Measurements from ENCODE around the gene NPEPL1.
"Not testable (repeated sequence)": the region's sequence is repeated elsewhere in the genome, so short reads cannot be mapped to it uniquely, and the experiment has no call there.

The NPEPL1 gene

DNA sequence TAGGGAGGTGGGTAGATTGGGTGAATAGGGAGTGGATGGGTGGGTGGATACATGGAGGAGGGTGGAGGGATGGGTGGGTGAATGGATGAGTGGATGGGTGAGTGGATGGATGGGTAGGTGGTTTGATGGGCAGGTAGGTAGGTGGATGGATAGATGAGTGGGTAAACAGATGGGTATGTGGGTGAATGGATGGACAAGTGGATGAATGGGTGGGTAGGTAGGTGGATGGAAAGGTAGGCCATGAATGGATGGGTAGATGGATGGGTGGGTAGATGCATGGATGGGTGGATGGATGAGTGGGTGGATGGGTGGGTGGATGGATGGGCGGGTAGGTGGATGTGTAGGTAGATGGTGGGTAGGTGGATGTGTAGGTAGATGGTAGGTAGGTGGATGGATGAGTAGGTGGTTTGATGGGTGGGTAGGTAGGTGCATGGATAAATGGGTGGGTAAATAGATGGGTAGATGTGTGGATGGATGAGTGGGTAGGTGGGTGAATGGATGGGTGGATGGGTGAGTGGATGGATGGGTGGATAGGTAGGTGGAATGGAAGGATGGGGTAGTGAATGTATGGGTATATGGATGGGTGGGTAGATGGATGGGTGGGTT is 51.4 kb downstream of the NPEPL1 start:
- DNase-seq: no peak

DNA sequence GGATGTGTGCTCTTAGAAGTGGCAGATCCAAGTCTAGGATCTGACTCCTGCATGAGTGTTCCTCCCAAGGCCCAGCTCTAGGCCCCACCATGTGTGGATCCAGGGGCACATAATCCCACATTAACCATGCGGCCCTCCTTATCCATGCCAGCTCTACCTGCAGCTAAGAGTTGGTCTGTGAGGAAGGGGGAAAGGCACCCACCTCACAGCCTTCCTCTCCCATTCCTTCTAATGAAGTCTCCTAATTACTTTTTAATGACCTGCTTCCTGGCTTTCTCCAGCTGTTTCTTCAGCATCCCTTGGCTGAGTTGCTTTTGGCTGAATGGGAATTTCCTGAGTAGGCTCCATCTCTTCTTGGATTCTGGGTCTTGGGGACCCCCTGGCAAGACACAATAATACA is 52.2 kb downstream of the NPEPL1 start:
- no peak for DNase-seq

DNA sequence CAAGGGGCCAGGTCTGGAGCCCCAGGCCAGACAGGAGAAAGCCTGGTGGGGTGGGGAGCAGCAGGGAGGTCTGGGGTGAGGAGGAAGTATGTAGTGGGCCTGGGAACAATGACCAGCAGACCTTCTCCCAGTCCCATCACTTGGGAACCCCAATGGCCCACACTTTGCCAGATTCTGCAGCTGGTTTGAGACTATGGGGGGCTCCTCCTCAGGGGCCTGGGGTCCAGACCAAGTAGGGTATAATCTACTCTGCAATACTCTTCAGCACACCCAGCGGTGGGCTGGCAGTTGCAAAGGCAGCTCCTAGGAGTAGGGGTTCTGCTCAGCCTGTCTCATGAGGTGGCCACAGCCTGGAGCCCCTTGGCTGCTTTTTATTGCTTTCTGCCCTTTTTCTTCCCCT is 52.8 kb downstream of the NPEPL1 start:
- no peak for DNase-seq

DNA sequence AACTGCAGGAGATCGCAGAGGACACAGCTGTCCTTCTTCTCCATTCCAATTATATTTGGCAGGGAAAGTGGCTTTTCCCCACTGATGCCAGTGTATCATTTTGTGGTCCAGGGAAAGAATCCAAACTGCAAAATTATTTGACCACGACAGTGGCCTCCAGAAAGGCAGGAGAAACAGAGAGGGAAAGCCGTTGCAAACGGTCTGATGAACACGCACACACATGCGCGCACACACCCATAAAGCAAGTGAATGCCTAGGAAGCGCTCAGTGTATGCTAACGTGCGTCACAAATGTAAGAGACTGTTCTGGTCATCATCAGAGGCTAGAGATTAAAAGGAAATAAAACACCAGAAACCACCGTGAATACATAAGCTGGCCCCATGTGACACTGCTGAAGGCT is 54.0 kb downstream of the NPEPL1 start:
- no peak for DNase-seq

DNA sequence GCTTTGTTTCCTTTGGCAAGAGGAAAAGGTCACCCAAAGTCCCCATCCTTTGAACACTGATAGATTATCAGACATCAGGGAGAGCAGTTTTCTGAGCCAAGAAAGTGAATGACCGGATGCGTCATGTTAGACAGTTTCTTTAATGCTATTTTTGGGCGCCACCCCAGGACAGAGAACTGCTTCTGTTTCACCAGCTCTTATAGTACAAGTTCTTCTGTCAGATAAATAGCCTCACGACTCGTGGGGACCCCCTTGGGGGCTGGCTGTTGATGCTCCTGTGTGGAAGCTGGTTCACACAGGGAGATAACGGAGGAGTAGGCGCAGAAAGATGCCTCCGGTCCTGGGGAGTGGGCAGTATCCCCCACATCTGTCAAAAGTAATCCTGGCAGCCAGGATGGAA is 54.6 kb downstream of the NPEPL1 start:
- DNase-seq: no peak

DNA sequence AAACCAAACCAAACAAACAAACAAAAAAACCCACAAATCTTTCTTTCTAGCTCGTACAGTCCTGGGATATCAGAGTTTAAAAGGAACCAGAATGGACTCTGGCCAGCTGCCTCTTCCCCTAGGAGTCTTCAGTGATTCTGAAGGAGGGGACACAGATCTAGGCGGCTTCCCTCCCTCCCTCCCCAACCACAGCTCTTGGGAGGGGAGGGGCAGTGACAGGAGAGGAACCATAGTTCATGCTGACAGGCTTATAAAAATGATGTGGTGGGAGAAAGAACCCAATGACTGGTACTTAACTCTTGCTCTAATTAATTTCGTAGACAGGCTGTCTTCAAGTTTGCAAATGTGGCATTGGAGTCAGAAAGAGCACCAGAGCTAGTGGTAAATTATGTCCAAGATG is 56.0 kb downstream of the NPEPL1 start:
- DNase-seq: no peak

DNA sequence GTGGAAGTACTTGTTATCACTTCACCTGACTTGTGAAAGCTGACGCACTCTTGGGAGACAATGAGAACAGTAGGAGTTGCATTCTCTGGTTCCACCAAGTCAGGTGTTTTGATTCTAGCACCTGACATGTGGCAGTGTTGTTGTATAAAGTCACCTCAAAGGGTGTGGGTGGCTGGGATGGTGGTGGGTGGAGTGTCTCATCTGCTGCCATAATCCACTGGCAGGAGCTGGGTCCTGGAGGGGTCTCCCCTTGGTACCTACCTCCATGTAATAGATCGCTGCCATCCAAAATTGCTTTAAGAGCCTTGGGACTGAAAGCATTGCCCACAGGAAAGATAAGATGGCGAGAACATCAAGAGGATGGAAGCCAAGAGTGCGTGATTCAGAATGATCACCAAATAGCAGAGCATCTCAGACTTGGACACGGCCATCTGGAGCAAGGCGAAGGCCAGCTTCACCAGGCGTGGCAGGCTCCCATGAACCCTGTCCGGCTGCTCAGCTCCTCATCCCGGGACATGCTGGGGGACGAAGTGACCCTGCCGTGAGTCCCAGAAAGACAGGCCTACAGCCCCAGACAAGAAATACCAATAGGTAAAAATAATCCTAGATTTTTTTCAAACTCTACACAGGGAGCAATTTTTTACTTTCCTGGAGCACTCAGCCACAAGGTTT is 56.6 kb downstream of the NPEPL1 start:
- DNase-seq: no peak

DNA sequence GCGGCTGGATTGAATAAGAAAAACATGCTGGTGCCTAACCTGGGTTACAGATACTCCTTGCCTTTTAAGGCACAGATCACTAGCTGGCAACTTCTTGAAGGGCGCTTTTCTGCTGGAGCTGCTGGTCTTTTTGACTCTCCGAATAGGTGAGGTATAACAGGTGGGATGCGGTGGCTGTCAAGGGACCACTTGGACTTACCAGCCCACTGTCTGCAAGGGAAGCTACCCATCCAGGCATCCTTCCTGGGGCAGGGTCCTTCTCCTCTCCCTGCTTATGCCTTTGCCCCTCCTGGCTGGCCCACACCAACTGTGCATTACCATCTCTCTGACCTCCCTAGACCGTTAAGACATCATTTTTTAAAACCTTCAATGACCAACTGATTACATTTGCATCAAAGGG is 57.4 kb downstream of the NPEPL1 start:
- no peak for DNase-seq

DNA sequence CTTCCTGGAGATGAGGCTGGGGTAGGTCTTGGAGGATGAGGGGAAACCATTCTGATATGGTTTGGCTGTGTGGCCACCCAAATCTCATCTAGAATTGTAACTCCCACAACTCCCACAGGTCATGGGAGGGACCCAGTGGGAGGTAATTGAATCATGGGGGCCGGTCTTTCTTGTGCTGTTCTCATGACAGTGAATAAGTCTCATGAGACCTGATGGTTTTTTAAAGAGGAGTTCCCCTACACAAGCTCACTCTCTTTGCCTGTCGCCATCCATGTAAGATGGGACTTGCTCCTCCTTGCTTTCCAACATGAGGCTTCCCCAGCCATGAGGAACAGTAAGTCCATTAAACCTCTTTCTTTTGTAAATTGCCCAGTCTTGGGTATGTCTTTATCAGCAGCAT is 58.1 kb downstream of the NPEPL1 start:
- DNase-seq: not testable (repeated sequence)

DNA sequence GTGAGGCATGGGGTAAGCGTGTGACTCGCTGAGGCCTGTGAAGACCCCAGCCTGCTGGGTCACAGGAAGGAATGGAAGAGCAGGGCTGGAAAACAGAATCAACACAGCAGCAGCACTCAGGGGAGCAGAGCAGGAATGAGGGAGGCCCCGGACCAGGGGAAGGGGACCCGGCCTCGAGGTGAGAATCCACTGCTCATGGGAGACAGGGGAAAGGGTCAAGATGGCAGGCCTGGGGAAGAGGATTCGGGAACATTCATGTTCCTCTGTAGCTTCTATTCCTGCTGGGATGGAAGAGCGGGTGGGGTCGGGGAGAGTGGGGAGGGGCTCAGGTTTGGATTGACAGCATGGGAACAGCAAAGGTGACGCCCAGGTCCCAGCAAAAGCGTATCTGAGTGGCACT is 59.4 kb downstream of the NPEPL1 start:
- DNase-seq: no peak

DNA sequence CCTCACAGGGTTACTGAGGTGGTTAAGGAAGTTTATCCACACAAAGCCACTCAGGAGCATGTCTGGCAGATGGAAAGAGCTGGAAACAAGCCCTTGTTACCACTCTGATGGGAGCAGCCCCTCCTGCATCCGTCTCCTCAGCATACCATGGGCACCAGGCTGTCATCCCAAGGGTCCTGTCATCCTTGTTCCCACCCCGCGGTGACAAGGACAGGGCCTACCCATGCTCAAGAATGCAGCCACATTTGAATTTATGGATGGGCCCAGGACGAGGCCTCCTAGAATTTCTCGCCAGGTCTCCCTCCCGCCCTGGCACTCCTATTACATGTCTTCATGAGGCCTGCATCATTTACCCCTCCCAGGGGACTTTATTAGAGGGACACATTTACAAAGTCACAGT is 60.0 kb downstream of the NPEPL1 start:
- no peak for DNase-seq

DNA sequence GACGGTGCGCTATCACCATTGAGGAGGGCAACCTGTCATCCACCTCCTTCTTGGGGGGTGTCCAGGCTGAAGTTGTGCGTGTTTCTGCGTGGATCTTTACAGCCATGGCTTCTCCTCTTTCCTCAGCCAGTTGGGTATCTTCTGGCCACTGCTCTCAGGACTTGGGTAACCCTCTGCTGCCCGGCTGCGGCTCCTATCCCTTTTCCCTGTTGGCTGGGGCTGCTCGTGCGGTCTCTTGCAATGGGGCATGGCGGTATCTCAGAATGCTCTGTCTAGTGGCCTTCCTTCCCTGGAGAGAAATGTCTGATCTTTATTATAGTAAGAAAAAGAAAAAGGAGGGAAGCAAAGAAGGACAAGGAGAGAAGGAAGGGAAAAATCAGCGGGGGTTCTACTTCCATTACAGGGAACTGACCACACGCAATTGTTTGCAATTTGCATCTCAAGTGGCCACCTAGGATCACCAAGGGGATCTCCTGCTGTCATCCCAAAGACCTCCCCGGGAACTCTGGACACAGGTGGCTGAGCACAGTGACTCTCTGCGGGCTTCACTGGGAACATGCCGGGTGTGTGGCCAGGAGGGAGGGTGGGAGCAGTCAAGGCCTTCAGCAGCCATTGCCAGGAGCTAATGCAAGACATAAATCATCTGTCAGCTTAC is 60.8 kb downstream of the NPEPL1 start:
- DNase-seq: no peak

DNA sequence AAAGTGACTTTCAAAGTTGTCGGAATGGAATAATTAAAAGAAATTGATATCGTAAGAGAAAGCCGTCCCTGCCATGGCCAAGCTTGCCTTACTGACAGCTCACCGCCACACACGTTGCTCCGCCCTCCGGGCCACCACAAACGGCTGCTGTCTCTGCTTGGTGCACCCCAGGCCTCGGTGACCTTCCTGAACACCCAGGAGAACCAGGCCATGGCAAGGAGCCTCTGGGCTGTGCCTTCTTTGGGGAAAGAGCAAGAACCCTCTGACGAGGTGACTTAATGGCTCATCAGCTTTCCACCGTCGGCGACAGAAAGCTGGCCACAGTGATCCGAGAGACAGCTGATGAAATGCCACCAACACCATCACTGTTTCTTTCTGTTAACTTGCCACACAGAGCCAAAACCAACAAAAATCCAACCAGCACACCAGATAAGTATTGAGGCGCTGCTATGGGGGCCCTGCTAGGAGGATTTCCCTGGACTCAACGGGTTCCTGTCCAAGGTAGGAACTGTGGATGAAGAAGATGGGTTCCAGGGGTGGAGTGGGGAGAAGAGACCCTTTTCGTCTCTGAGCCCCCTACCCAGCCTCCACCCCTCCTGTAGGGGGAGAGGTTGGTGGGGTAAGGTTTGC is 61.4 kb downstream of the NPEPL1 start:
- no peak for DNase-seq

DNA sequence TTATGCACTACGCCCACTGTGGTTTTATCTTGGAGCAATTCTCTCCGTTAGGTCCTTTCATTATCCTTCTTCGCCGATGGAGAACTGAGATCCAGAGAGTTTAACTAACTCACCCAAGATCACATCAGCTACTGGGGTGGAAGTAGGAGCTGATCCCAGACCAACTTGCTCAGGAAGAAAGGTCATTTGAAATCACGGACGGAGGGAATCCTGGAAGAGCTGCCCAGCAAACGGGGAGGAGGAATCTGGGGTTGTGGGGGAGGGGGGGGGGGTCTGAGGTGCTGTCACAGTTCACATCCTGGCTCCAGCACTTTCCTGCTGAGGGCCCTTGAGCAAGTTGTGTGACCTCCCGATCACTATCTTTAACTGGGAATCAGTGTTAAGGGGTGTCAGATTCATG is 62.0 kb downstream of the NPEPL1 start:
- no peak for DNase-seq

DNA sequence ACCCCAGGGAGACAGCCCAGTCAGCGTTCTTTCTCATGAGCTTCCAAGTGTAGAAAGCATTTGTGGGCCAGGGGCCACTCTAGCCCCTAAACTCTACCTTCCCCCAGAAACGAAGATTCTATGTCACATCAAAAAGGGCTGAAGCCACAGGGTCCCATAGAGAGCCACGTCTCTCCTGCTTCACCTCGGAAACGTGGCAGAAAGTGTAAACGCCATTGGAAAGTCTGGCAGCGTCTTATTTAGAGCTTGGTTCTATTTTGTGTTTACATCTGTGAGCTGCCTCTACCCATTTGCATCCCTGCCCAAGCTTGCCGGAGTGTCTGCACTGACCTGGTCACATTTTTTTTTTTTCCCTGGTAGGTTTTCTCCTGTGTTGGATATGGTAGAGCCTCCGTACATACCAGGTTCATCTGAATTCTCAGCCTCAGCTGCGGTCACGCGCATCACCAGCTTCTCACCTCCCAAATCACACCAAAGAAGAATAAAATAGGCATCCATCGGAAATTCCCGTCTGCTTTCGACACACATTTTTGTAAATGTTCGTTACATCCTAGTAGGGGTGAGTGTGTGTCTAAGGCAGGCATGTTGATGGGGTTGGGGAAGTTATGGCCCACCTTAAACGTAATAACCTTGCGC is 62.6 kb downstream of the NPEPL1 start:
- no peak for DNase-seq

DNA sequence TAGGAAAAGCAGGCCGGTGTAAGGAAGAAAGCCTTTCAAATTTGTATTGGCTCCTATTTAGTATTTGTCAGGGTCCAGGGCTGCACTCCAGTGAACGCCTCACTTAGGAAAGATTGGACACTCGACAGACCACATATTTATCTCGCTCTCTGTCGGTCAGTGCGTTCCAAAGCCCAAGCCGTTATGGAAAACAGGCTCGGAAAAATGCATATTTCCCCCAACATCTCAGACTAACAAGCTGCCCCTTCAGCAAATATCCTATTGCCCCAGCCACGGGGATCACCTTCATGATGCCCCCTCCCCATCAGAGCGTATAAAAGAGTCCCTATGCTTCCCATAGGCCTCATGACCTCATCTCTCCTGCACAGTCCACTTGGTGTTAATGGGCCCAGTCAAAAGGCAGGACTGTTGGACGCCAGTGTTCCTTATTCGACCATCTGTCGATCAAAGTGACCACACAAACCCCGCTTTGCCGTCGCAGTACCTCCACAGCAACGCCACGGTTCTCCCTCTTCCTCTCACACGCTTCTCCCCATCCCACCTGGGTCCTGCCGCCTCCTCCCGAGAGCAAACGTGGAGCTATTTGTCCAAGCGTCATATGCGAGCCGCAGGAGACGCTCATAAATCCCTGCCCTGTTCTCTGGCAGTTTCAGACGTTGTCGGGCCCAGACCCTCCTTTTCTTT is 63.3 kb downstream of the NPEPL1 start:
- no peak for DNase-seq

DNA sequence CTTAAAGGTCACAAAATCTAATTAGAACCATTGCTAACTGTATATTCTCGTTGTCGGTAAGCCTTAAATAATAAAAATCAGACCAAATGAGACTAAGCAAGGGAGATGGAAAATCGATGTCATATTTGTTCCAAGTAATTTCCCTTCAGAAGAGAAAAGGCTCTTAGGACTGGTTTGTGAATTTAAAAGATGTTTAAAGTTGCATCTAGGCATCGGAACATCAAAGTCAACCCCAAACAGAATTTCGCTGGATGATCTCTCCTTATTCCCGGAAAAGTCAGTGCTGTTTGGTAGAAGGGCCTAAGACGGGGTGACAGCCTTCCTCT is 63.8 kb downstream of the NPEPL1 start:
- DNase-seq: no peak

DNA sequence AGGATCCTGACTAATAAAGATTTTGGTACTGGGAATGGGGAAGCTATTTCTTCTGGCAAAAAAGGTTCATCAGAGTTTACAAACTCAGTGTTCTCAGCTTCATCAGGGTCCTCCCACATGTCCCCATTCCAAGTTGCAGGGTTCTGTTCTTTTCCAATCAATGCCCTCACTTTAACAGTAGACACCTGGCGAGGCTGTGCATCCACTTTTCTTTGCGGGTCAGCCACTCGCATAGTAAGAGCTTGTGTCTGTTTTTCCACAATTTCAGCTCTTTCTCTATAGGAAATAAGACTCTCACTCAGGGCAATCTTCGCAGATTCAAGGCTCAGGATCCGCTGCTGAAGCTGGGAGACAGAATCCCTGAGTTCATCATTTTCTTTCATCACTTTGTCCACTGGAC is 65.0 kb downstream of the NPEPL1 start:
- not testable (repeated sequence) for DNase-seq

DNA sequence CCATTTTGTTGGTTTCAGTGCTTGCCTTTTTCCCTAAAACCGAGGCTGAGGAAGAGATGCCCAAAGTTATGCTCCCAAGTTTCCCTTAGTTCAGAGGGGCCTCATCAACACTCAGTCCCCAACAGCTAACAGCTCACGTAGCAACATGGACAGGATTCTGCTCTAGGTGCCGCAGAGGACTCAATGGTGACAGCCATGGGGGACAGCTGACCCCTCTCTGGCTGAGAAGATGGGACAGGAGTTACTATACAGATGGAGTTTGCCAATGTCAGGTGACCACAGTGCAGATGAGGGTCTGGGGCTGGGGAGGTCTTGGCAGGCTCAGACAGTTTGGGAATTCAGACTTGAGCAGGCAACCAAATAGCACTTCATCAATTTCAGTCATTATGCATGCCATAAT is 67.3 kb downstream of the NPEPL1 start:
- DNase-seq: no peak

DNA sequence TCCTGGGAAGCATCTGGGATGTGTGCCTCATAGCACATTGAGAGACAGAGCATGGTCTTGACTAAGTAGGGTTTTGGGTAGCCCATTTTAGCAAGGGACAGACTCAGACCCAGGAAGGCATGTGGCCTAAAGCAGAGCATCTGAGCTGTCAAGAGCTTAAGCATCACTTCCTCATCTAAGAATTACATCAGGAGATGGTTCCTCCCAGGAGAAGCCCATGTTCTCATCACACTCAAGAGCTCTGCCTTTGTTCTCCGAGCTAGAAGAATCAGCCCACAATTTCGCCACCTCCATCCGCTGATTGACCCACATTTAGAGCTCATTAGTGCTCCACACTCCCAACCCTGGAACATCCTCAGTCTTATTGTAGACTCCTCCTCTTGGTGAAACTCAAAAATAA is 68.3 kb downstream of the NPEPL1 start:
- DNase-seq: no peak

DNA sequence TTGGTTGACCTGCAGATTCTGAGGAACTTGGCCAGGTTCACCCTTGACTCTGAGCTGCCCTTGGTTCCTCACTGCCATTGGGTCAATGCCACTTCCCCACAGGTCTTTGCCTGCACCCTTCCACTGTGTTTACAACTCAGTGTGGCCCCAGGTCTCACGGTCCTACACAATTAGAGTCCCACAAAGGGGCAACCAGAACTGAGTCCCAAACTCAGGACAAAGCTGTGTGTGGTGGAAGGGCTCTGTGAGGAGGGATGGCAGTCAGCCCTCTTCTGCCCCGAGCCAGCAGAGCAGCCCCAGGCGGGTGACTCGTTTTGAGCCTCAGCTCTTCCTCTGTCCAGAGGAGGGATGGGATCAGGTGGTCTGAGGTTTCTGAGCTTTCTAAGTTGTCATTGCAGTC is 69.5 kb downstream of the NPEPL1 start:
- no peak for DNase-seq

DNA sequence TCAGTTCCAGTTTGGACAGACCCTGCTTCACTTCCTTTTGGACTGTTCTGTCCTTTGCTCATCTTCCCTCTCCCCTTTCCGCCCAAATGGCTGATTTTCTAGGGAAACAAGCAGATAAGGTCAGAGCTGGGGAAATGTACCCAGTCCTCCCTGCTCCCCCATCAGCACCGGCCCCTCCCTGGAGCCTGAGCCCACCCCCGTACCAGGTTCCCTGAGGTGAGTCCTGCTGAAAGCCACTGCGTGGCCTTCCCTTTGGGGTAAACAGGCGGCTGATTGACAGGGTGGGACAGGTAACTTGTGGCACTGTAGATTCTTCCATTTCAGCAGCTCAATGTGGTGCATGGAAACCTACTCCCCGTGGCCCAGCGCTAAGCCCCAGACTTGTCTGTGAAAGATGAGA is 70.5 kb downstream of the NPEPL1 start:
- no peak for DNase-seq
